GM19043 (cell line): ENCODE results near the gene B9D1.

Source experiments
- ATAC-seq: cut with Tn5 transposase; IDR thresholded peaks from one replicate; pipeline ENCODE4 v1.9.1; 2021; ENCODE audit warnings: low read depth; ENCODE audit not compliant: unreplicated experiment

The B9D1 gene

DNA sequence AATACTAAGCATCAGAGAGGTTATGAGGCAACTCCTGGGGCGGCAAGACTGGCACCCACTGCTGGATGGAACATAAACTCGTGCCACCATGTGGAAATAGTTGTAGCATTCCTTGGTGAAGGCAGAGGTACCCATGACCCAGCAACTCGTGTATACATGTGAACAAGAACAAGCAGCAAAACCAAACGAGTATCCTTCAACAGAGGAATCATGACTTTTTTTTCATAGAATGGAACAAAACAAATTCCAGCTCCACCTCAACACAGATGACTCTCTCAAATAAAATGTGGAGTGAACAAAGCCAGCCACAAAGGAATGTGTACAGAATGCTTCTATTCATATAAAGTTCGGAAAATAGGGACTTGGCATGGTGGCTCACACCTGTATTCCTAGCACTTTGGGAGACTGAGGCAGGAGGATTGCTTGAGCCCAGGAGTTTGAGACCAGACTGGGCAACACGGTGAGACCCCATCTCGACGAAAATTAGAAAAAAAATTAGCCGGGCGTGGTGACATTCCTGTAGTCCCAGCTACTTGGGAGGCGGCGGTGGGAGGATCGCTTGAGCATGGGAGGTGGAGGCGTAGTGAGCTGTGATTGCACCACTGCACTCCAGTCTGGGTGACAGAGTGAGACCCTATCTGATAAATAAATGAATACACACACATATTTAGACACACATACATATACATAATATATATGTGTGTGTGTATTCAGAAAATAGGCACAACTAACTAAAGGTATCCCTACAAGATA, 35.3 kb downstream of the B9D1 start:
- ATAC-seq: no peak

DNA sequence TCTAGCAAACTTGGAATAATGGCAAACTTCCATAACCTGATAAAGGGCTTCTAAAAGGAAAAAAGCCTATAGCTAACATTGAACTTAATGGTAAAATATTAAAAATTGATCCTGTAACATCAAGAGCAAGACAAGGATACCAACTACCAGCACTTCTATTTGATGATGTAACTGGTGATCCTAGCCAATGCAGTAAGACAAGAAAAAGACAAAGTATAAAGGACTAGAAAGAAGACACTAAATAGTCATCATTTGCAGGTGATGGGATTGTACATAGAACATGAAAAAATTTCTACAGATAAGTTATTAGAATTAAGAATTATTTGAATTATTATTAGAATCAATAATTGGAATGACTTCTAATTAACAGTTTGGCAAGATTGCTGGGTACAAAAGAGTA, 37.0 kb downstream of the B9D1 start:
- no peak for ATAC-seq

- no peak for ATAC-seq
Measured at GRCh38 chr17:19322861-19323260, 39.7 kb downstream of the B9D1 start.

- no peak for ATAC-seq
Measured at GRCh38 chr17:19322129-19322505, 40.4 kb downstream of the B9D1 start.

- no peak for ATAC-seq
Measured at GRCh38 chr17:19321481-19322128, 40.9 kb downstream of the B9D1 start.

DNA sequence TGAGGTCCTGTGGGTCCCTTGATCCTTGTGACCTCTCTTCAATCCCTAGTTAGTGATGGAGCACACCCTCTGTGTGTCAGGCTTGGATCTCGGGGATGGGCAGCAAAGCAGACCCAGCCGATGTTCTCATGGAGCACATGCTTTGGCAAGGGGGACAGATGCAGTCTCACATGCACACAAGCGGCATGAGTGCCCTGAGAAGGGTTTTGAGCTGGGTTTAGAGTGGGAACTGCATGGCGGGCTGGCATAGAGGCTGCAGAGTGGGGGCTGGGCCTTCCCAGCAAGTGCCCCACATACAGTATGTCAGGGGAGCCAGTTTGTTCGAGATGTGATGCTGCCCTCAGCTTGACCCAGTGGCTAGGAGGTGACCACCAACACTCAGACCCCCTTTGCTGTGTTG, 41.6 kb downstream of the B9D1 start:
- no peak for ATAC-seq

GRCh38 chr17:19319771-19320505, 42.6 kb downstream of the B9D1 start:
- ATAC-seq: no peak

DNA sequence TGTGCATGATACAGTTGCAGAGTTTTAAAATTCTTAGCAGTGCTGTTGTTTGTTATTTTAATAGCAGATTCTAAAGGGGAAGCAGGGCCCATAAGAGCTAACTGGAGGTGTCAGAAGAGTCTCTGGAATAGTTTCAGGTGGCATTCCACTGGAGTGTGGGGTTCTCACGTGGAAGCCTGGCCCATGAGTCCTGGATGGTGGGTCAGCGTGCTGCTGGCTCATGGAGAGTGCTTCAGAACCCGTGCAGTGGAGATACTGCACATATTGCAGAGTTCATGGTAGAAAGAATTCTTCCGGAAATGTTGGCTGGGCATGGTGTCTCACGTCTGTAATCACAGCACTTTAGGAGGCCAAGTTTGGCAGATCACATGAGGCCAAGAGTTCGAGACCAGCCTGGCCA, 43.9 kb downstream of the B9D1 start:
- no peak for ATAC-seq

- no peak for ATAC-seq
Measured at GRCh38 chr17:19317359-19318095, 45.0 kb downstream of the B9D1 start.

DNA sequence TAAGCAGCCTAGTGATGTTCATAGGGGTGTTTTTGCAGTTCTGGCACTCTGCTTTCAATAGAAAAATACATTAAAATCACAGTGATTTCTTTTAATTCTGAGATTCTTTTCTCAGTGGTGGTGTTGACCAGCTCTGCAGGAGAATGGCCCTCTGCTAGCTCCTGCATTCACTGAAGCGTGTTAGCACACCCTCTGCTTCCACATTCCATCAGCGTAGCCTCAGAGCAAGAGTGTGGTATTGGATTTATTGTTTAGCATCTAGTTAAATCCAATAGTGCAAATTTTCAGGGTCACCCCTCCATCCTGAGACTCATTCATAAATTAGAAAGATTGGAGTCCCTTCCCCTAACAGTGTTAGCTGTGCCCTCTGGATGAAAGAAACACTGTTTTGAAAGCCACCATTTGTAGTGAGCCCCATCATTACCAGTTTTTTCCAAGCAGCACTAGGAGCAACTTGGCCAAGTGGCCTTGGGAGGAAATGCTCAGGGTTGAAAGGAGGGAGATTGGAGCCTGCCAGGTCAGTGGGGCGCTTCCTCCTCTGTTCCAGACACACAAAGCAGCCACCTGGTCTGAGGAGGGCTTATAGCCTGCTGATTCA, 45.7 kb downstream of the B9D1 start:
- no peak for ATAC-seq

GRCh38 chr17:19315104-19315503, 47.4 kb downstream of the B9D1 start:
- no peak for ATAC-seq

- ATAC-seq: no peak
Measured at GRCh38 chr17:19313746-19314651, 48.5 kb downstream of the B9D1 start.

GRCh38 chr17:19313066-19313745, 49.3 kb downstream of the B9D1 start:
- no peak for ATAC-seq

GRCh38 chr17:19312406-19312805, 50.1 kb downstream of the B9D1 start:
- no peak for ATAC-seq

DNA sequence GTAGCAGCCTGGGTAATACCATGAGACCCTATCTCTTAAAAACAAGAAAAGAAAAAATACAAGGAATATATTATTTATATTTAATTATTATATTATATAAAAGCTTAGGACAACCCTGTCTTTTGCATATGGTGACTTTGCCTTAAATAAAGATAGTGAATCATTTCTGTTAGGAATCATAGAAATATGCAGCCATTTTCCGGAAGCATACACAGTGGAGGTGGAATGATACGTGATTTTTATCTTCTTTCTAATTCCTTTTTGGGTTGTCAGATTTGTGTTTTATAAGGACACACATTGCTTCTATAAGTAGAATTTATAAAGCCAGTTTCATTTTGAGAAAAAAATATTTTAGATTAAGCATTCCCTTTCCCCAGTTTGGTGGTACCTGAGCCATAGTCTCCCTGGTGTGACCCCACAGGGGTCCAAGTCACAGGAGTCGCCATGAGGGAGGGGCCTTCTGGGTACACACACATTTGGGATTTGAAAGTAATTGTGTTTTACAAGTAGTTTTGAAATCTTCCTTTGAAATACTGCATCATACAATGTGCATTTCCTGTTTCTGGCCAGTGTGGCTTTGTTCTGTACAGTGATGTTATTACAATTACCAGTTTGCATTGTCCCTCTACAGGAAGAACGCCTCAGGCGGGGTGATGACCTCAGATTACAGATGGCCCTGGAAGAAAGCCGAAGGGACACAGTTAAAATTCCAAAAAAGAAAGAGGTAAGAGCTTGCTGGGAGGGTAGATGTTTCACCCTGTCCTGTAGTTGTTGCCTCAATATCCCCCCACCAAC, 50.9 kb downstream of the B9D1 start:
- no peak for ATAC-seq

GRCh38 chr17:19311016-19311415, 51.5 kb downstream of the B9D1 start:
- no peak for ATAC-seq

- no peak for ATAC-seq
Measured at GRCh38 chr17:19310151-19310550, 52.4 kb downstream of the B9D1 start.

DNA sequence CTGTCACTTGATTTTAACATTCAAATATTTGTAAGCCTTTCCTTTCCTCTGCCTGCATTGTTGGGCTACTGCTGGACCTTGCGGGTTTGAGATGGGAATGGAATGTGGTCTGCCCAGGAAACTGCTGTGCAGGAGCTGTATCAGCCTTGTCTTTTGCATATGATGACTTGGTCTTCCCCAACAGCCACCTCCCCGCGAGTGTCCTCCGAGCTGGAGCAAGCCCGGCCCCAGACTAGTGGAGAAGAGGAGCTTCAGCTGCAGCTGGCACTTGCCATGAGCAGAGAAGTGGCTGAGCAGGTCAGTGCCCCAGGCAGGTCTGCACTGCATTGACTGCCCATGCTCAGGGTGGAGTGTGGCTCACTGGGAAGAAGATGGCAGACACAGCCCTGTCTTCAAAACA, 52.8 kb downstream of the B9D1 start:
- ATAC-seq: no peak
